Activated T-cell treated with anti-CD3 and anti-CD28 coated beads for 48 hours (primary cell): ENCODE measurements around the gene TMEM178B.

Experiments used
- DNase-seq: peaks from one replicate; pipeline ENCODE4 v3.0.0-alpha.2; 2020; ENCODE audit warnings: low read depth

The TMEM178B gene

DNA sequence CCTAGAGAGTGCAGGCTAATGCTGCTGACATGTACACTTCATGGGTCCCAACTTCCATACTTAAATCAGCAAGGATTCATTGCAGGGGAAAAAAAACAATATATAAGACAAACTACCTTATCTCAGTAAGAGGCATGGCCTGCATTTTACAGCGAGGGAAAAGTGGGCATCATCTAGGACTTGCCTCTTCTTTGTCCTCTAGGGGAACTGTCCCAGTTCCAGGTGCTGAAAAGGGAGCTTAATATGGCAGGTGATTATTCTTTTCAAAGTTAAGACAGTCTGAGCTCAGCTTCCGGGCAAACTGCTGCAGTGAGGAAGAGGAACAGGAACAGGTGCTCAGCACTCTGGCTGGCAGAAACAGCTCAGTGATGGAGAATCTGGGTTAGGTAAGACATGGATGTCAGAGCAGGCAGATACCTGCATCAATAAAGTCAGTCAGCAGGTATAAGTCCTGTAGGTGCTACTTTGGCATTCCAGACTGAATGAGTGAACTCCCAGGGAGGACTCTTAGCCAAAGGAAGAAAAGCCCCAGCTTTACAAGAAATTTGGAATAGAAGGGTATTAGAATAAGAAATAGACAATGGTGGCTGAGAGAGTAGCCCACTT, 147.2 kb downstream of the TMEM178B start:
- DNase-seq, result no peak

DNA sequence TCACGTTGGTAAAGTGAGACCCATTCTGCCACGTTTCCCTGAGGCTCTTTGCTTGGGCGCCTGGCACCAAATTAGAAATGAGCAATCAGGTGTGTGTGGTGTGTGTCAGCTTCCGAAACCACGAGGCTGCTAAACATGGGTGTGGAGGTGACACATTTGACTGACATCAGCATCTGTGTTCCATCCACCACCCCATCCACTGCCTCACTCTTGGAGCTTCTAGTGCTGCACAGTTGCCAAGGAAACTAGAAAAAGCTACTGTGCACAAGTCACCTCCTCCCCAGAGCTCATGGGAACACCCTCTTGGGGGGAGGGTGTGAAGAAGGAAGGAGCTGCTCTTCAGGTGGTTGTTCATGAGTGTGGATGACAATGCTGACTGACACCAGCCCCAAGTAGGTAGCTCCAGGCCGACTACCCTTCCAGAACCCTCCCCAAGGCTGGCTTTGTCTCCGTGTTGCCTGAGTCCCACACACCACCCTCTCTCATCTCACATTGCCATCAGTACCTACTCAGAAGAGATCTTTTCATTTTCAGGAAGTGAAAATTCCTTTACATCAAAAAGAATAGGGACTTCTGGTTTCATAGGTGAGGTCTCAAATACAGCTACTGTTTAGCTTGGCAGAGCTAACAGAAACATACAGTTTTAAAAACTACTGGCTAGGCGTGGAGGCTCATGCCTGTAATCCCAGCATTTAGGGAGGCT, 152.2 kb downstream of the TMEM178B start:
- DNase-seq, result no peak

DNA sequence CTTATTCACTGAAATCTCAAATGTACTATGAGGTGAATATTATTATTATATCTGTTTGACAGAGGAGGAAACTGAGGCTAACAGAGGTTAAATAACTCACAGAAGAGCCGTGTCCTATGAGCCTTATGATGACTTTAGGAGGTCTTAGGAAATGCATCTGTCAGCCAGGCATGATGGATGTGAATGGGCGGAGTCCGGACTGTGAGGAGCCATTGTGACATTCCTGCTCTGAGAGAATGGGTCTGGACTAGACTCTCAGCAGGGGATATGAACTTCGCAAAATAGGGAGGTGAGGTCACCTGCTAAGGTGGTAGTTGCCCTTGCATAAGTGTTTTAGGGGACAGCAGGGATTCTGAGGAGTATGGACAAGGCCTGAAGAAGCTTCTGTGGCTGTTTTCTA, 153.6 kb downstream of the TMEM178B start:
- no peak for DNase-seq

DNA sequence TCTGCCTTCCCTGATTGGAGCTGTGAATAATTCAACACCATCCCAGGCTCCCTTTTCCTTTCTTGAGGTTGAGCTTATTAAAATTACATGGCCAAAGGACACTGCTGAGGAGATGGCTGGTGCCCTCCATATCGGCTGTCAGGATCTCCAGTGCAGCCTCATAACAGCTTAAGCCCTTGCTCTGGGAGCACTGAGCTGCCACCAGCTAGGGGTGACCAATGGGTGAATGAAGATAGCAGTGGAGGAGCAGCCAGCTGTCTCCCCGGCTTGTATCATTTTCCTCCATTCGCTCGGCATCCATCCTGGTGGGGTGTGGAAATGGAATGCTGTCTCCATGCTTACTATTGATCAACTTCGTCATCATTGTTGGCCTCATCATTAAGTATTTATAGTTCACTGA, 154.6 kb downstream of the TMEM178B start:
- no peak for DNase-seq

DNA sequence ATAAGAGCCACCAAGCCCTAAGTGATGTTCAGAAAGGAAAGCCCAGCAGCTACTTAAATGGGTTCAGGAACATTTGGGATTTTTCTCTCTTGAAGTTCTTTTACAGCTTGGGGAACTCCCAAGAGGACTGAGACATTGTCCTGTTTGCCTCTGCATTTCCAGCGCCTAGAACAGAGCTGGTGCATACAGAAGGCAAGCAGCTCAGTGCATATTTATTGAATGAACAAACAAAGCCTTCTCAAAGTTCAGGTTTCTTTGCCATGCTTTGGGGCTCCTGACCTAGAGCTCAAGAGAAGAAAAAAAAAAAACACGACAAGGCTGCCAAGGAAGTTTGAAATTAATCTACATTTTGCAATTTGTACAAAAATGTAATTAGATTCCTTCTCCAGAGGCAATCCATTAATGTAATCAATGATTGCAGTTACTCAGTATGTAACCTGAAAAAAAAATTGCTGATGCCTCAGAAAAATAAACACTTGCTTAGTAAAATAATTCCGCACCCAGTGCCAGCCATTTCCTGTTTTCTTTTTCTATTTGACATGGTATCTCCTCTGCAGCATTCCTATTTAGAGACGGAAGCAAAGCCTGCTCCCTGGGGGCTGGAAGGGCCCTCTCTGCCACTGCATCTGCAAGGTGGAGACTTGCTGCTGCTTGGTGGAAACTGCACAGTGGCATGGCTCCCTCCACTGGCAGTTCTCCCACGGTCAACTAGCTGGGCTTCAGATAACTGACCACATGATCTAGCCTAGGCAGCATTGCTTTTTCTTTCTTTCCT, 157.3 kb downstream of the TMEM178B start:
- no peak for DNase-seq

DNA sequence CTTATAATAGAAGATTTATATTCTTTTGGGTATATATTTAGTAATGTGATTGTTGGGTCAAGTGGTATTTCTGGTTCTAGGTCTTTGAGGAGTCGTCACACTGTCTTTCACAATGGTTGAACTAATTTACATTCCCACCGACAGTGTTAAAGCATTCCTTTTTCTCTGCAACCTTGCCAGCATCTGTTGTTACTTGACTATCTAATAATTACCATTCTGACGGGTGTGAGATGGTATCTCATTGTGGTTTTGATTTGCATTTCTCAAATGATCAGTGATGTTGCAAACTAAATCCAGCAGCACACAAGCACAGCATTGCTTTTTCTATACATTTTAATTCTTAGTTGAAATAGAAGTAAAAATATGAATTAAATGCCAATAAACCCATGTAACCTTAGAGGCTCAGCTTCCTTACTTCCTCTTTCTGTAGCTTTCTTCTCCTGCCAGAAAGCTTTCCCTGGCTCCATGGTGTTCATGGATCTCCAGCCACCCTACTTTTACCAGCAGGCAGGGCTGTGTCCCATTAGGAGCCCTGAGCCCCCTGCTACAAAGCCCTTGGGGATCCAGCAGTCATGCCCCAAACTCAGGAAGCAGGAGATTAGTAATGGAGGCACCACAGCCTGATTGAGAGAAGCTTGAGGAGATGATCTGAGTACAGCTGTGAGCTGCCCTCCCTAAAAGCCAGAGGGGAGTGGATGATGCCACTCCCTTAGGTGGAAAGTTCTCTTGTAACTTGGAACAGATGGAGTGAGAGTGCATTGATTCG, 158.6 kb downstream of the TMEM178B start:
- no peak for DNase-seq

DNA sequence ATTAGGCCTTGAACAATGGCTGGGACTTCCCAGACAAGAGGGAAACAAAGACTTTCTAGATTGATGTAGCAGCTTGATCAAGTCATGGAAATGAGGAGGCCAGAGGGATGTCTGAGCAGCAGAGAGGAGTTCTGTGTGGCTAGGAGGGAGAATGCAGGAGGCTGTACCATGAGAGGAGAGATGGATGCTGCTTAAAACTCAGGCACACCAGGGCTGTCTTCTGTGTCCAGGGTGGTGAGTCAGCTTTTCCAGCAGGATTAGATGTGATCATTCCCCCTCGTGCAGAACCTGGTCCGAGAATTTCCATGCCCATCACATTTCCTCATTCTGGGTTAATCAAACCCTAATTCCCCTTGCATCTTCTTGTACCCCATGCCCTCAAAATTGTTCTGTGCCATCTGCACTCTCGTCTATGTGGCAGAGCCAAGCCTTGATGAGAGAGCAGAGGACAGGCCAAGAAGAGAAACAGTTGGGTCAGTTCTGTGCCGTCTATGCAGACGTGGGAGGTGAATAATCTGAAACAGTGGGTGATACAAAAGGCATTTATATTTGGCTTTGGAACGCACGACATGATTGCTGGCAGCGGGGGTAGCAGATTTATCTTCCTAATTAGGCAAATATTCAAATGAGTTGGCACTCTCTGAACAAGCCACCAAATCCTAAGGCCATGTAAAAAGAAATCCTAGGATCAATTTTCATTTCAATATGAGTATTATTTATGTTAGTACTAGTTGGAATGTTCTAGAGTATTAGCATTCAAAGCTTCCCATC, 160.7 kb downstream of the TMEM178B start:
- DNase-seq, result no peak

DNA sequence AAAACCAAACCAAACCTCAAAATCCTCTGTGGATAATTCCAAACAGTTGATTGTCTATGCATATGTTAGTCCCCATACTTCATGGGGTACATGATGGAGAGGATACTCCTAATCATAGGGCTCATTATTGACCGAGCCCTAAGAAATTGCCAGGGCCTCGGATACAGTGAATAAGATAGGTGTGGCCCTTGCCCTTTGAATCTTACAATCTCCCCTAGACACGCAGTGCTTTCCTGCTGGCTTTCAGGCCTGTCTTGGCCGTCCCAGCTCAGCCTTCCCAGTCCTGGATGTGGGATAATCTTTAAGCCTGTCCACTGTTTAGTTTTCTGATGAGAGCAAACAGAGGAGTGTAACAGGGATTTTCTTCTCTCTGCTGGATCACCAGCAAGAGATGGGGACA, 161.8 kb downstream of the TMEM178B start:
- no peak for DNase-seq

DNA sequence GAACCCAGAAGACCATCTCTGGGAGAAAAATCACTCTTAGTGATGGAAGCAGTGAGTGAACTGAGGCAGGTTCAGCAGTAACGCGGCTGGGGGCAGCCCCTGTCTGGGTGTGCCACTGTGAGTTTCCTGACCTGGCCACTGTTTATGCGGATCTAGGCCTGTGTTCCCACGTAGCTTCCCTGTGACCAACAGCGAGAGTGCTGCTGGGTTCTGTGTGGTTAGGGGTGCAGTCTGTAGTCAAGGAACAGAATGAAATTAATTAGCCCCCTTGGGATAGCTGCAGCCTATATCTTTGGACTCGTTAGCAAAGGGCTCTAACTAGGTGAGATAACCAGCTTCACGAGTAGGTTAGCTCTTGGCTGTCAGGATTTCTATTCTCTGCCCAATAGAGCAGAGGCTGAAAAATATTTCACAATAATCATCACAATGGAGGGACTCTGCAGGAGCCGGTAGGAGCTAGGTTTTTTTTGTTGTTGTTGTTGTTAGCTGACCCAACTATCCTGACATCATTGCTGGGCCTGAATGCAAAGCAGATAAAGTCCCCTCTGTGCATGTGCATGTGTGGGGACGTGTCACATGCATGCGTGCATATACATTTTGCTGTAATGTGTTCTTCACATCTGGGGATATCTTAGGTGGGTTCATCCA, 164.9 kb downstream of the TMEM178B start:
- DNase-seq, result no peak

DNA sequence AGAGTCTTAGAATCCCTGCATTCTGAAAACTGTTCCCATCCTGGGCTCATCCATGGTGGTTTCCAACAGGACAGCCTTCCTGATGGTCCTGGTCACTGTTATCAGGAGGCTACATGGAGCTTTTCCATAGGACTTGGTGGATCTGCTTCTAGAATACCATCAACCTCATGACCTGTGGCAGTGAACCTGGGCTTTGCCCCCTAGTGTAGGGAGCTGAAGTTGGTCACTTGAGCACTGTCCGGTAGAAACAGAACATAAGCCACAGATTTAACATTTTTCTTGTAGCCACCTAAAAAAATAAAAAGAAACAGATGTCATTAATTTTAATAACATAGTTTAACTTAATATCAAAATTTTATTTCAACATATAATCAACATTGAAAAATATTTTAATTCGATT, 165.8 kb downstream of the TMEM178B start:
- DNase-seq, result no peak

DNA sequence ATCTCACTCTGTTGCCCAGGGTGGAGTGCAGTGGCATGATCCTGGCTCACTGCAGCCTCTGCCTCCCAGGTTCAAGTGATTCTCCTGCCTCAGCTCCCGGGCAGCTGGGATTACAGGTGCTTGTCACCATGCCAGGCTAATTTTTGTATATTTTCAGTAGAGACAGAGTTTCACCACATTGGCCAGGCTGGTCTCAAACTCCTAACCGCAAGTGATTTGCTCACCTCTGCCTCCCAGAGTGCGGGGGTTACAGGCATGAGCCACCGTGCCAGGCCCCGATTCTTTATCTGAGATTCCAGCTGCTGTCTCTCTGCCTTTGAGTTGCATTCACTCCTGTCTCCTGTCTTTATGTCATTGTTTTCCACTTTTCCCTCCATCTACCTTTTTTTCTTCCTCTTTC, 168.7 kb downstream of the TMEM178B start:
- DNase-seq, result no peak

DNA sequence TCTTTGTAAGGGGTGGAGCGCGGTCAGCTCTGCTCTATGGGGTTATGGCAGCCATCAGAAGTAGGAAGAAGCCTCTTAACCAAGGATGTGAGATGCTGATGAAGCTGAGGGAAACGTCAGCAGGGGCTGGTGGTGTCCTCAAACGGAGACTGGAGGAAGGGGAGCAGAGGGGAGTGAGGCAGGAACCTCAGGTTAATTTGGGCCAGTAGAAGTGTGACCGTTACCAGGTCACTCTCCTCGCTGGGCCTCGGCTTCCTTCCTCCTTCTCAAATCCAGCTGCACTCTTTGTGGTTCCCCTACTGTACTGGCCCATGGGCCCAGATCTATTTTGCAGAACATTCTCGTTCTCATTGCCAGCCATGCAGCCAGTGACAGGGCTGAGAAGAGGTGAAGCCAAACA, 169.5 kb downstream of the TMEM178B start:
- DNase-seq, result no peak

DNA sequence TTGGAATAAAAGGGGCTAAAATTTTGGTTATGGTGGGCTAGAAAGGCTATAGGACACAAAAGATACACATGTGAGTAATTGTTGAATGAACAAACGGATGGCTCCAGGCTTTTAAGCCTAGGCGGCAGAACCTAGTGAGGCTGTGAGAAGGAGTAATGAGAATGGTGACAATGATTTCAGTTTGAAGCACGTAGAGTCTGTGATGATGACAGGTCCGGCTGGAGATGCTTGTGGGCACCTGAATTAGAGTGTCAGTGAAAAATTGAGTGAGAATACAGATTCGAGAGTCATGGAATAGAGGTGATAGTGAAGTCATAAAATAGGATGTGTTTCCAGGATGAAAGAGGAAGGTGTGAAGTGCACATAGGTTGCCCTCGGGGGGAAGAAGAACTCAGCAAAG, 170.6 kb downstream of the TMEM178B start:
- DNase-seq, result no peak

DNA sequence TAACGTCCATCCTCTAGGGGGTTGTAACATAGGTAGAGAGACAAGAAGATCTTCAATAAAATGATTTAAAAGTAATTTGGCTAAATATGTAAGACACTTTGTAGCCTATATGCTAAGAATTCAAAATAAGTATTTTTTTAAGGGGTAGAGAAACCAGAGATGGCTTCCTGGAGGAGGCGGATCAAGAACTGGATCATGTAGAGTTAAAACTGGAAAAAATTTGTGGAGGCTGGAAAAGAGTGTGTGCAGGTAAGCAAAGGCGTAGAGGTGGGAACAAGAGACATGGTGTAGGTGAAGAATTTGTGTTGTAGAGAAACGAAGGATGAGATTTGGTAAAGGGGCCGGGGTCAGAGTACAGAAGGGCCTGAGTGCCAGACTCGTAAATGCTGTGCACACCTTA, 172.6 kb downstream of the TMEM178B start:
- DNase-seq, result no peak

DNA sequence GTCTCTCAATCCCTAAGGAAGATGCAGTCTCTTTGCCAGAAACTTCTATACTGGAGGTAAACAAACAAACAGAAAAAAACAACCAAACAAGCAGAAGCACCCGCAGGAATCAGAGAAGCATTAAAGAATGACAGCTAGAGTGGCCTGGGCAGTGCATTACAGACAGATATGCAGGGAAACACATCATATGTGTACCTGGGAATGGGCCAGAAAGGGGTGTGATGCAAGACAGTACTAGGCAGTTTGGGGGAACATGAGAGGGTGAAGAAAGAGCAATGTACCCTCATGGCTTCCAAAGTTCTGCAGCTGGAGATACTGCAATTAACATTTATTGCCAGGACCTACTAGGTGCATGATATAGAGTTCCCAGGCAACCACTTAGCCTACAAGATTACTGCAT, 177.3 kb downstream of the TMEM178B start:
- no peak for DNase-seq

DNA sequence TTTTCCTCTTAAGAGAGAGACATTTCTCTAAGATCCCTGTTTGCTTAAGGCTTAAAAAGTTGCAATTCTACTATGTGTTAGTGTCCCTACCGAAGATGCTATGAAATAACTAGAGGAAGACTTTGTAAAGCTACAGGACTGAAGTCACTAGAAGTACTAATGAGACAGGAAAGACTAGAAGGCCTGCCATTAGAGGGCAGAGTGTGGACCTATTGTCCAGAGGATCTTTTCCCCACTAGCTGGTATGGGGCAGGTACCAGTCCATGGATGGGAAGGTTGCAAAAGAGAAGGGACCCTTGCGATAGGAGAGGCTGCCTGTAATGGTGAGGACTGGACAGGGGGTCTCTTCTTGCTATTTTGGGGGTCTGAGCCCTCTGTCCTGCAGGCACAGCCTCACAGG, 178.1 kb downstream of the TMEM178B start:
- no peak for DNase-seq

DNA sequence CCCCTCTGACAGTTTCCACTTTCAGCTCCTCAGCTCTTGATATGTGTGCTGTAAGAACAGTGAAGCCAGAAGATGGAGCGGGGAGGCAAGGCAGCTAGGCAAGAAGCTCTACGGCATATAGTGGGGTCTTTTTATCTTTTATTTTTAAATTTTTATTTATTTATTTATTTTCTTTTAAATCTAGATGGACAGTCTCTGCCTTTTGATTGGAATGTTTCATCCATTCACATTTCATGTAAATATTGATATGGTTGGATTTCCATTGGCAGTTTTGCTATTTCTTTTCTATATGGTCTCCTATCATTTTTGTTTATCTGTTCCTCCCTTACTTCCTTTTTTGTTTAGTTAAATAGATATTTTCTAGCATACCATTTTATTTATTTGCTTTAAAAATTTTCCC, 183.7 kb downstream of the TMEM178B start:
- no peak for DNase-seq

DNA sequence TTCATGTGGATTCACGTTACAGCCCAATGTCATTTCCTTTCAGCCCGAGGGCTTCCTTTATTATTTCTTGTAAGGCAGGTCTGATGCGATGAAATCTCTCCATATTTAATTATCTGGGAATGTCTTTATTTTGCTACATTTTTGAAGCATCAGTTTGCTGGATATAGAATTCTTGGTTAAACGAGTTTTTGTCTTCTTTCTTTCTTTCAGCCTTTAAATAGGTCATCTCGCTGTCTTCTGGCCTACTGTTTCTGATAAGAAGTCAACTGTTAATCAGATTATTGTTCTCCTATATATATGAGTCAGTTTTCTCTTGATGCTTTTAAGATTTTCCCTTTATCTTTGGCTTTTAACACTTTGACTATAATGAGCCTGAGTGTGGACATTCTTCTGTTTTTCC, 184.7 kb downstream of the TMEM178B start:
- DNase-seq, result no peak

DNA sequence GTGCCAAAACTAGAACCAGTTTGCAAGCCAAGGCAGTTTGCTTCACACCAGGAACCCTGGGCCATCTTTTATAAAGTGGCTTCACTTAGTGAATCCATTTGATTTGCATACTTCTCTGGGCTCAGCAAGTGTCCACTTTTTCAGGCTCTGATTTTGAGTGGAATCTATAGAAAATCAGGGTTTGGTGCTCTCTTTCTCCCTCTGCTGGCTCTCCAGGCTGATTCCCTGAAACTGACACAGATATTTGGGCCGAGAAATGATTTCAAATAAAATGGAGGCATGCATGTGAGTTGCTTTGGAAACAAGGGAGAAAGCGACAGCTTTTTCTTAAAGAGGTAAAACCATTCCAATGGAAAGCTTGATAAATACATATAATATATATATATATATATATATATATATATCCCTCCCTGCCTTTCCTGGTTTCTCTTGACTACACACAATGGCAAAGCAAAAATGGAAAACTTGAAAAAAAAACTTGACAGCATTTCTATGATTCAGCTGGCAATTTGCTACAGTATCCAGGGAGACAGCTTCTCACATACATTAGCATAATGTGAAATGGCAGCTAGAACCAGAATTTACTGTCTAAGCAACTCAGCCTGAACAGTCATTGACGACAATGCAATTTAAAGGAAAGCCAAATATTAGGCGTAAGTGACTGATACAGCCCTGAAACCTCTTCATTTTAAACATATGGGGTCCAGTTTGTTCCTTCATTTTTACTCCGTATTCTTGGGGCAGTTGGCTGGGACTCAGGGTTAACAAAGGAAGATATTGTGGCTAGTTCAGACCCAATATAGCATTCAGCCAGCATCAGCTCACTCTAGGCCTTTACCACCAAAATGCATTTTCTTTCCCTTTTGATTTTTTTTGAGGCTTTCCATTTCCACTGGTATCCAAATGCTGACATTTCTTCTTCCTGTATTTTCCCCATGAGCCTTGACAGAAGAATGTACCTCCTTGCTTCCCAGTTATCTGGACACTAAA, 188.5 kb downstream of the TMEM178B start:
- no peak for DNase-seq

DNA sequence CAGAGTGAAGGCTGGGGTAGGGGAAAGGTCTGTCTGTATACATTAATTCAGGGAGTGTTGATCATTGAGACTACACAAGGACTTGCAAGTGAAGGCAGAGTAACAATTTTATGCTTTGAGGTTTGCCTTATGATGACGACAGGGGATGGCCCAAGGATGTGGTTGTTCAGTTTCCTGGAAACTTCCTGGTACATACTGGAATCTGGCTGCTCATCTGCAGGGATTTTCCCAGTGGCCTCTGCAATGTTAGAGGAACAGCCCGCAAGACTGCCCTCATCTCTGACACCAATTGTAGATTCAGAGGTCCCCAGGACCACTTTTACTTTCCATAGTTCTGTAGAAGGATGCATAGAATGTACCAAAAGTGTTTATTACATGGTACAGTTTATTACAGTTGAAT, 189.6 kb downstream of the TMEM178B start:
- no peak for DNase-seq
